NT2/D1 (cell line): Measurements from ENCODE around the gene REV1.
"Not testable (repeated sequence)": the region's sequence is repeated elsewhere in the genome, so short reads cannot be mapped to it uniquely, and the experiment has no call there.

Source experiments
- DNase-seq: peaks from one replicate; pipeline ENCODE4 v3.0.0-alpha.2; 2011; ENCODE audit warnings: low read depth, low spot score
- H3K27me3 ChIP-seq: 2 replicates; pipeline ENCODE4 v1.6.0; 2011; ENCODE audit warnings: mild to moderate bottlenecking; ENCODE audit not compliant: insufficient read length, insufficient read depth
- H3K36me3 ChIP-seq: 2 replicates; pipeline ENCODE4 v1.6.1; 2011; ENCODE audit warnings: mild to moderate bottlenecking, low read length, mixed read lengths; ENCODE audit not compliant: insufficient read depth, insufficient read length
- H3K4me1 ChIP-seq: 2 replicates; pipeline ENCODE4 v1.5.1; 2011; ENCODE audit not compliant: insufficient read depth, insufficient read length
- H3K4me3 ChIP-seq: 2 replicates; pipeline ENCODE4 v1.5.1; 2011; ENCODE audit warnings: low read depth; ENCODE audit not compliant: insufficient read length
- H3K9ac ChIP-seq: 2 replicates; pipeline ENCODE4 v1.6.0; 2011; ENCODE audit warnings: low read depth; ENCODE audit not compliant: insufficient read length
- H3K9me3 ChIP-seq: 2 replicates; pipeline ENCODE4 v1.5.1; 2011; ENCODE audit warnings: mild to moderate bottlenecking, low read length; ENCODE audit not compliant: insufficient read depth
- SUZ12 ChIP-seq: IDR thresholded peaks from 2 replicates; pipeline ENCODE4 v1.6.1; 2011; ENCODE audit not compliant: insufficient read length, insufficient read depth; ENCODE audit errors: extremely low read depth
- YY1 ChIP-seq: IDR thresholded peaks from 2 replicates; pipeline ENCODE4 v1.6.1; 2011; ENCODE audit not compliant: insufficient read length, insufficient read depth
- ZNF274 ChIP-seq: IDR thresholded peaks from 2 replicates; pipeline ENCODE4 v1.6.1; 2011; ENCODE audit warnings: mild to moderate bottlenecking, low read depth, low read length

REV1 gene

DNA sequence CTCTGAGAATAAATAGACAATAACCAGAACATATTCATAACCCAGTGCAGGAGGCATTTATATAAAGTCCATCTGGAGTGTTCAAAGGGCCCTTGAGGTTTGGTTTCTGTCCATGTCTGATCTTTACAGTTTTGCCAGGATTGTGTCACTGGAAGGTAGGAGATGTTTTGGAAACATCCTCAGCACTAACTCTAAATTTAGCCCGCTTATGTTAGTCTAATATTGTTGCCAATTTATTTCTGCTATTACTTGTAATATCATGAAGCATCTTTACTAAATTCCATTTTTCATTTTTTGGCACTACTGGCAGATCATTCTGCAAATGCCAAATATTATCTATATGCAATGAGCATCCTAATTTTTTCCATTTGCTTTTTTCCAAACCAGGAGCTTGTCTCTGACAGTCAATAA, 22.4 kb upstream of the REV1 start:
- no peaks in the 10 kb centered on the region for H3K27me3 ChIP-seq
- no peaks in the 10 kb centered on the region for H3K9me3 ChIP-seq
- no peaks in the 10 kb centered on the region for H3K4me1 ChIP-seq
- H3K36me3 ChIP-seq: no peaks in the 10 kb centered on the region
- H3K4me3 ChIP-seq: no peak overlapping the region
- no peak for TF ChIP-seq ZNF274
- TF ChIP-seq SUZ12: no peak
- TF ChIP-seq YY1: no peak
- H3K9ac ChIP-seq: no peak overlapping the region
- no peak for DNase-seq

DNA sequence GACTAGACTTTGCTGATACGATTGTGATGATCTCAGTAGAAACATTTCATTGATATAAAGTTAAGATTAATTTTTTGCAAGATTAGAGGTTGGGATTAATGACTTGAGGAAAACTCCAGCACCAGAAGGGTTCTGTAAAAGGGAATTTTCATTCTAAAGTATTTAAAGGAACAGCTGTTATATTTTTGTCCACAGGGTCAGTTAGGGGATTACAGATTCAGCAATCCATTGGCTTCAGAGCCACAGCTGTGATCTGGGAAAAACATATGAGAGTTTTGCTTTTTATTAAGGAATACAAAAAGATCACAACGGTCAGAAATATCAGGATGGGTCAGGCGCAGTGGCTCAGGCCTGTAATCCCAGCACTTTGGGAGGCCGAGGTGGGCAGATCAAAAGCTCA, 19.6 kb upstream of the REV1 start:
- H3K9ac ChIP-seq: no peak overlapping the region
- DNase-seq: no peak
- H3K4me3 ChIP-seq: no peak overlapping the region
- no peaks in the 10 kb centered on the region for H3K4me1 ChIP-seq
- TF ChIP-seq YY1 (no peak), ZNF274 (no peak), SUZ12 (no peak)
- H3K36me3 ChIP-seq: no peaks in the 10 kb centered on the region
- H3K9me3 ChIP-seq: no peaks in the 10 kb centered on the region
- no peaks in the 10 kb centered on the region for H3K27me3 ChIP-seq

DNA sequence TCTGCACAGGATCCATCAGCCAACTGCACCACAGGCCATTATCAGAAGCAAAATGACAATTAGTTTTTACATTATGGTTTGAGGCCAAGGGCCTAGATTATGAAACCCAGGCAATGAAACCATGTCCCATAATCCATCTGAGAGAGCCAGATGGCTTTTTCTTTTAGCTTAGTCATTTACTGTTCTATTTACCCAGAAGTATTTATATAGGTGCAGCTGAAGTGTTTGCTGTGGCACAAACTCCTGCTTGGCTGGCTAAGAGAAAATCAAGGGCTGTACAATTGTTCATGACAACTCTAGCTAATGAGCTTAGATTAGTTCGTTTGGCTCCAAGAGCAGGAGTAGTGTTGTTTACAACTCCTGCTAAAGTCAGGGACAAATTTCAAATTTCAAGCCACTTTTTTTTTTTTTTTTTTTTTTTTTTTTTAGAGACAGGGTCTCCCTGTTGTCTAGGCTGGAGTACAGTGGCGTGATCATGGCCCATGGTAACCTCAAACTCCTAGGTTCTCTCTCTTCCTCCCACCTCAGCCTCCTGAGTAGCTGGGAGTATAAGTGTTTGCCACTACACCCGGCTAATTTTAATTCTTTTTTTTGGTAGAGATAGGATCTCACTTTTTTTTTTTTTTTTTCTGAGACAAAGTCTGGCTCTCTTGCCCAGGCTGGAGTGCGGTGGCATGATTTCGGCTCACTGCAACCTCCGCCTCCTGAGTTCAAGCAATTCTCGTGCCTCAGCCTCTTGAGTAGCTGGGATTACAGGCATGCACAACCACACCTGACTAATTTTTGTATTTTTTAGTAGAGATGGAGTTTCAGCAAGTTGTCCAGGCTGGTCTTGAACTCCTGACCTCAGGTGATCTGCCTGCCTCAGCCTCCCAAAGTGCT, 18.4 kb upstream of the REV1 start:
- no peaks in the 10 kb centered on the region for H3K27me3 ChIP-seq
- H3K4me3 ChIP-seq: no peak overlapping the region
- no peaks in the 10 kb centered on the region for H3K9me3 ChIP-seq
- no peak overlapping the region for H3K9ac ChIP-seq
- no peaks in the 10 kb centered on the region for H3K4me1 ChIP-seq
- no peak for TF ChIP-seq ZNF274
- TF ChIP-seq YY1: no peak
- no peak for TF ChIP-seq SUZ12
- no peaks in the 10 kb centered on the region for H3K36me3 ChIP-seq
- DNase-seq: no peak

DNA sequence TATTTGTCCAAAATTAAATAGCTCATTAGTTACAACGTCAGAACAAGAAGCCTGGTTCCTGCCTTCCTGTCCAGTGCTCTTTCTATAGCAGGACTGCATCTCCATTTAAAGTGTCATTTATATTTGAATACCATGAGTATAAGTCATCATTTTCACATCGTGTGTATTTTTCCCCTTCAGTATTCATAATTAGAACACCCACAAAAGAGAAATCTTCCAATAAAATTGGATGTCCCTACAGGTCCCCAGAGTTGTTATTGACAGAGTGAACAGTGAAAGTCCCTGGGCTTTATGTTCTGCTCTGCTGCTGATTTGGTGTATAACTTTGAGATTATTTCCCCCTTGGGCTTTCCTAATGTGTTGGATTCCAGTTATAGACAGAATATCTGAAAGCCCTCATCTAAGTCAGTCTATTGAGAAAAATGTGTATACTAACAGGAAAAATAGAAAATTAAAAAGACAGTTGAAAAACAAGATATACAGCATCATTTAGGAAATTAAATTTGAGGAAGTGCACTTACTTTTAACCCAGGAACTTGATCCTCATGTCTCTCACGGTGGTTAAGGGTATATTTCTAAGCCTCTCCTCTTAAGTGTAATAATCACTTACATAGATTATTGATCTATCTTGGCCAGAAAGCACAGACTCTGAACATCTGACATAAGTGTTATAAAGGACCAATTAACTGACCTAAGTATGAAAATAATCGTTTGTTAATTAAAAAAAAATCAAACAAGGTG, 15.2 kb upstream of the REV1 start:
- H3K36me3 ChIP-seq: no peaks in the 10 kb centered on the region
- no peak for DNase-seq
- H3K9ac ChIP-seq: no peak overlapping the region
- no peaks in the 10 kb centered on the region for H3K4me1 ChIP-seq
- H3K4me3 ChIP-seq: no peak overlapping the region
- no peaks in the 10 kb centered on the region for H3K27me3 ChIP-seq
- TF ChIP-seq YY1 (no peak), SUZ12 (no peak), ZNF274 (no peak)
- H3K9me3 ChIP-seq: no peaks in the 10 kb centered on the region

DNA sequence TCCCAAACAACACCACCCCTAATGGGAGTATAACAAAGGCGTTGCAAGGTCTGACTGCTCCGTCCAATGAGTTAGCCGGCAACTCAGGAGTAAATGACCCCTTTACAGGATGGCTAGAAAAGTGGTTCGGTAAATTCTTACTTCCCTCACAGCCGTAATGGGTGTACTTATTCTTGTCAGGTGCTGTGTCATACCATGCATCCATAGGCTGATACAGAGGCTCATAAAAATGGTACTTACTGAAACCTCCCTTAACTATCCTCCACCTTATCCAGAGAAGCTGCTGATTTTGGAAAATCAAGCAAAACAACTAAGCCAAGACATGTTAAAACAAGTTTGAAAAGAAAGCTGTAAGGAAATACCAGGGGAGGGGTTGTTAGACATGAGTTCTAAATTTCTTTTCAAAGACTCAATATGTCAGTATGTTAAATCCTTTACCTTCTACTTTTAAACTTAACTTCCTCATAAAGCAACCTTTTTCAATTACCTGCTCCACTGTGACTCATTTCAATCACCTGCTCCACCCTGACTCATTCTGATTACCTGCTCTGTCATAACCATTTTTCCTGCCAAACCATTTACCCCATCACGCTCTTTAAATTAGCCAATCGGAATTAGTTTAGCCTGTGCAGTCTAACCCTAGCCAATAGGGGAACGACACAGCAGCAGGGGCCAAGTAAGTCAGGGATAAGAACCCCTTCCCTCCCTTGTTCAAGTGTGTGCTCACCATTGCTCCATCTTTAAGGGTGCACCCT, 14.0 kb upstream of the REV1 start:
- not testable (repeated sequence) for H3K9ac ChIP-seq, H3K4me1 ChIP-seq, H3K36me3 ChIP-seq, H3K27me3 ChIP-seq, DNase-seq, H3K9me3 ChIP-seq, H3K4me3 ChIP-seq

DNA sequence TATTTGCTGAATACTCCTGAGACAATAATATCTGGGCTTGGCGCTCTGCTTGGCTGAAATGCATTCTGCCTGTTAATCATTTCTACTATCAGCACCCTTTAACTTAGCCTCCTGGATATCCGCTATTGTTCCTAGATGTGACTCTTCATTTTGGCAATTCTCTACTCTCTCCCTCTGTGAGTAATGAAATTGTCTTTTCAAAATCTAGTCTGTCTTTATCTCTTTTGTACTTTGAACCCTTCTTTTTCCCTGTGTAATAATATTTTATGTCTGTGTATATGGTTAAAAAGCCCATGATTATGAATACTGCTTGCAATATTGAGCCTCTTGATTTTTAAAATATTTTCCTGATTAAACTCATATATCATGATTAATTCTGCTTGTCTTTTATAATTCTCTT, 6.2 kb upstream of the REV1 start:
- H3K9me3 ChIP-seq: peaks cover 7% of the 10 kb centered on the region; the same call in 1 of the 2 replicates
- no peak for DNase-seq
- no peaks in the 10 kb centered on the region for H3K27me3 ChIP-seq

More for the DNA sequence above, 6.2 kb upstream of the REV1 start:
- Histone ChIP-seq H3K4me3 (no peak overlapping the region), H3K9ac (no peak overlapping the region), H3K4me1 (no peaks in the 10 kb centered on the region), H3K36me3 (no peaks in the 10 kb centered on the region)
- no peak for TF ChIP-seq SUZ12
- TF ChIP-seq YY1: no peak
- TF ChIP-seq ZNF274: no peak
